K562 (cell line): ENCODE data around the gene HOXB1. TPM values are rescaled to one million over a fixed set of nuclear protein-coding genes. Genes with fewer than 3 reads are reported as not detected.

Source experiments
- COPS2 ChIP-seq: fragments of 450-650 bp; conservative IDR thresholded peaks from 2 replicates; pipeline ENCODE4 v1.6.1; 2016; ENCODE audit warnings: mild to moderate bottlenecking, moderate library complexity
- FOXM1 ChIP-seq, 2 experiments: fragments of 450-650 bp in 1 of 2; sonication (generic) in 1 of 2; formaldehyde crosslinking in 1 of 2; IDR thresholded peaks; 2 replicates each; pipeline versions ENCODE4 v1.6.1 to v1.9.0; 2017 to 2022; ENCODE audit warnings: low read depth in 2 of 2, mild to moderate bottlenecking in 2 of 2, missing genetic modification reagents in 1 of 2, moderate library complexity in 1 of 2
- HDAC6 ChIP-seq: IDR thresholded peaks from 2 replicates; pipeline ENCODE4 v1.6.1; 2012; ENCODE audit warnings: low read depth, mild to moderate bottlenecking, control low read depth, inconsistent platforms, low read length, moderate library complexity
- MYNN ChIP-seq, 2 experiments: sonication (generic); formaldehyde crosslinking in 1 of 2; IDR thresholded peaks; 2 replicates each; pipeline versions ENCODE4 v1.5.0 to v1.6.1; 2016 to 2020; ENCODE audit warnings: antibody characterized with exemption in 1 of 2, missing genetic modification reagents in 1 of 2
- NEUROD1 ChIP-seq: fragments of 150-350 bp; IDR thresholded peaks from 2 replicates; pipeline ENCODE4 v1.6.1; 2014; ENCODE audit warnings: borderline replicate concordance, low read length, low read depth; ENCODE audit not compliant: partially characterized antibody
- RBM34 ChIP-seq: fragments of 200-400 bp; formaldehyde crosslinking; IDR thresholded peaks from 2 replicates; pipeline ENCODE4 v1.6.1; 2018; ENCODE audit warnings: low read length, borderline replicate concordance; ENCODE audit not compliant: insufficient read depth
- RCOR1 ChIP-seq, 2 experiments: IDR thresholded peaks; 2 replicates each; pipeline ENCODE4 v1.6.1; 2012; ENCODE audit warnings: low read depth in 2 of 2, low read length in 2 of 2, borderline replicate concordance in 1 of 2, improper control_type of control experiment in 1 of 2
- SMARCE1 ChIP-seq: fragments of 450-650 bp; IDR thresholded peaks from 2 replicates; pipeline ENCODE4 v1.7.1; 2016; ENCODE audit warnings: mild to moderate bottlenecking
- ZNF57 ChIP-seq: fragments of 450-650 bp; formaldehyde crosslinking; IDR thresholded peaks from 2 replicates; pipeline ENCODE4 v1.4.0; 2020; ENCODE audit warnings: mild to moderate bottlenecking, moderate library complexity
- polyA plus RNA-seq, 8 experiments: library from polyadenylated mRNA; depleted of rRNA in 4 of 8; stranded (reverse) in 5 of 8; unstranded in 3 of 8; fragments of >200 nt; fragmentation: Nextera tagmentation in 2 of 8; fragmentation: Illumina TruSeq in 1 of 8; extraction: Ambion mirVana in 2 of 8; extraction: Trizol in 1 of 8; gene quantifications; 2 replicates each; pipeline versions ENCODE4 v1.2.1 to v1.2.3, GENCODE V29; 2011 to 2014; ENCODE audit warnings: inconsistent platforms in 1 of 8, missing spikeins in 1 of 8
- total RNA-seq, 7 experiments: library from RNA; depleted of rRNA in 6 of 7; stranded (reverse); fragments of >200 nt in 6 of 7; fragmentation: Illumina TruSeq in 2 of 7; extraction: Trizol in 2 of 7; gene quantifications; 2 replicates each; pipeline versions ENCODE4 v1.2.1 to v1.2.3, GENCODE V29; 2011 to 2021; ENCODE audit warnings: low replicate concordance in 1 of 7
- TF ChIP-seq, protein P1 (sequence below): IDR thresholded peaks from 2 replicates; pipeline ENCODE4 v1.6.1; 2016; ENCODE audit warnings: missing genetic modification characterization, missing compliant biosample characterization
- TF ChIP-seq, protein P2 (sequence below), 2 experiments: fragments of 150-350 bp in 1 of 2; IDR thresholded peaks; 2 replicates each; pipeline ENCODE4 v1.6.1; 2012 to 2016; ENCODE audit warnings: low read depth in 2 of 2, low read length in 2 of 2, mild to moderate bottlenecking in 1 of 2, moderate library complexity in 1 of 2
- TF ChIP-seq, protein P3 (sequence below), 2 experiments: IDR thresholded peaks; 2 replicates each; pipeline ENCODE4 v1.6.1; 2011; ENCODE audit warnings: borderline replicate concordance in 1 of 2, control low read depth in 1 of 2, low read depth in 1 of 2, low read length in 1 of 2, mild to moderate bottlenecking in 1 of 2, mixed read lengths in 1 of 2, moderate library complexity in 1 of 2; ENCODE audit not compliant: insufficient read depth in 1 of 2, insufficient read length in 1 of 2, poor library complexity in 1 of 2, severe bottlenecking in 1 of 2; ENCODE audit errors: extremely low read depth in 1 of 2

The HOXB1 gene
- total and polyA plus RNA-seq, 9 of the 15 experiments (the other 6 are each of a cell fraction or from before 2014, with no cell fraction given): 0.04 TPM; not detected in 8

DNA sequence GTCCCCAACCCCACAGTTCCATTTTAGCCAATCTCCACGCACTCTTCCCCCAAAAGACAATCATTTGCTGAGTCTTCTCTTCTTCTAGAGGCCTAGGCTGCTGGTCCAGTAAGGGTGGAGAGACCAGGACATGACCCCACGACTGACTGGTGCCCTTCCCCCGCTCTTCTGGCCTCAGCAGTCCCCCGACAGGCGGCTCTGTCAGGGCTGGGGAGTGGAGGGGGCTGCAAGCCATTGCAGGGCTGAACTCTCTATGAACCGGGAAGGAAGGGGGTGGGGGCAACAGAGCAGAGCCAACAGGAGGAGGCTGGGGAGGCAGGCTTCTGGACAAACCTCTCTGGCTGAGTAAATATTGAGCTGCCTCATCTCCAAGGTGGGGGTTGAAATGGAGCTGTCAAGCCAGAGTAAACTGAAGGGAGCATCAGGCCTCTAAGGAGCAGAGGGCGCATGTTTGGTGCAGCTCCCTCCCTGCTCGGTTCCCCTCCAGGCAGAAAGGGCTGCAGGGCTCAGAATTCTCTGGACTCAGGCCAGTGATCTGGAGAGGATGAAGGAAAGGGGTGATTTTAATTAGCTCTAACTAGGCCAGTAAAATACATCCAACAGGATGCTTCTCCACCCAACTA, 8.7 kb downstream of the HOXB1 start (continued):
- TF ChIP-seq MYNN (IDR thresholded peaks at IDR 0.05) (no peak), MYNN (CRISPR knock-in tag; IDR thresholded peaks at IDR 0.05) (no peak), SMARCE1 (no peak), FOXM1 (IDR thresholded peaks at IDR 0.05; ENCODE audit: low read depth) (no peak), FOXM1 (CRISPR knock-in tag; IDR thresholded peaks at IDR 0.05; ENCODE audit: low read depth) (no peak), RCOR1 (IDR thresholded peaks at IDR 0.05; ENCODE audit: borderline replicate concordance in 1 of 2, low read depth in 2 of 2, low read length in 2 of 2) (peak in 1 of 2 experiments; percentile 9; a peak in 1 of 4 replicates), NEUROD1 (peak; percentile 46), RBM34 (no peak), HDAC6 (no peak), COPS2 (no peak), ZNF57 (CRISPR knock-in tag) (no peak)
- TF ChIP-seq, protein P1, sequence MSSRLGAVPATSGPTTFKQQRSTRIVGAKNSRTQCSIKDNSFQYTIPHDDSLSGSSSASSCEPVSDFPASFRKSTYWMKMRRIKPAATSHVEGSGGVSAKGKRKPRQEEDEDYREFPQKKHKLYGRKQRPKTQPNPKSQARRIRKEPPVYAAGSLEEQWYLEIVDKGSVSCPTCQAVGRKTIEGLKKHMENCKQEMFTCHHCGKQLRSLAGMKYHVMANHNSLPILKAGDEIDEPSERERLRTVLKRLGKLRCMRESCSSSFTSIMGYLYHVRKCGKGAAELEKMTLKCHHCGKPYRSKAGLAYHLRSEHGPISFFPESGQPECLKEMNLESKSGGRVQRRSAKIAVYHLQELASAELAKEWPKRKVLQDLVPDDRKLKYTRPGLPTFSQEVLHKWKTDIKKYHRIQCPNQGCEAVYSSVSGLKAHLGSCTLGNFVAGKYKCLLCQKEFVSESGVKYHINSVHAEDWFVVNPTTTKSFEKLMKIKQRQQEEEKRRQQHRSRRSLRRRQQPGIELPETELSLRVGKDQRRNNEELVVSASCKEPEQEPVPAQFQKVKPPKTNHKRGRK (tag): no peak
- TF ChIP-seq, protein P2, sequence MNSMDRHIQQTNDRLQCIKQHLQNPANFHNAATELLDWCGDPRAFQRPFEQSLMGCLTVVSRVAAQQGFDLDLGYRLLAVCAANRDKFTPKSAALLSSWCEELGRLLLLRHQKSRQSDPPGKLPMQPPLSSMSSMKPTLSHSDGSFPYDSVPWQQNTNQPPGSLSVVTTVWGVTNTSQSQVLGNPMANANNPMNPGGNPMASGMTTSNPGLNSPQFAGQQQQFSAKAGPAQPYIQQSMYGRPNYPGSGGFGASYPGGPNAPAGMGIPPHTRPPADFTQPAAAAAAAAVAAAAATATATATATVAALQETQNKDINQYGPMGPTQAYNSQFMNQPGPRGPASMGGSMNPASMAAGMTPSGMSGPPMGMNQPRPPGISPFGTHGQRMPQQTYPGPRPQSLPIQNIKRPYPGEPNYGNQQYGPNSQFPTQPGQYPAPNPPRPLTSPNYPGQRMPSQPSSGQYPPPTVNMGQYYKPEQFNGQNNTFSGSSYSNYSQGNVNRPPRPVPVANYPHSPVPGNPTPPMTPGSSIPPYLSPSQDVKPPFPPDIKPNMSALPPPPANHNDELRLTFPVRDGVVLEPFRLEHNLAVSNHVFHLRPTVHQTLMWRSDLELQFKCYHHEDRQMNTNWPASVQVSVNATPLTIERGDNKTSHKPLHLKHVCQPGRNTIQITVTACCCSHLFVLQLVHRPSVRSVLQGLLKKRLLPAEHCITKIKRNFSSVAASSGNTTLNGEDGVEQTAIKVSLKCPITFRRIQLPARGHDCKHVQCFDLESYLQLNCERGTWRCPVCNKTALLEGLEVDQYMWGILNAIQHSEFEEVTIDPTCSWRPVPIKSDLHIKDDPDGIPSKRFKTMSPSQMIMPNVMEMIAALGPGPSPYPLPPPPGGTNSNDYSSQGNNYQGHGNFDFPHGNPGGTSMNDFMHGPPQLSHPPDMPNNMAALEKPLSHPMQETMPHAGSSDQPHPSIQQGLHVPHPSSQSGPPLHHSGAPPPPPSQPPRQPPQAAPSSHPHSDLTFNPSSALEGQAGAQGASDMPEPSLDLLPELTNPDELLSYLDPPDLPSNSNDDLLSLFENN (IDR thresholded peaks at IDR 0.05; ENCODE audit: low read depth in 2 of 2, low read length in 2 of 2): peak in 1 of 2 experiments; percentile 22; a peak in 1 of 4 replicates
- TF ChIP-seq, protein P3, sequence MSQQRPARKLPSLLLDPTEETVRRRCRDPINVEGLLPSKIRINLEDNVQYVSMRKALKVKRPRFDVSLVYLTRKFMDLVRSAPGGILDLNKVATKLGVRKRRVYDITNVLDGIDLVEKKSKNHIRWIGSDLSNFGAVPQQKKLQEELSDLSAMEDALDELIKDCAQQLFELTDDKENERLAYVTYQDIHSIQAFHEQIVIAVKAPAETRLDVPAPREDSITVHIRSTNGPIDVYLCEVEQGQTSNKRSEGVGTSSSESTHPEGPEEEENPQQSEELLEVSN (IDR thresholded peaks at IDR 0.05; ENCODE audit: borderline replicate concordance in 1 of 2, extremely low read depth in 1 of 2, insufficient read depth in 1 of 2, insufficient read length in 1 of 2, low read depth in 1 of 2, low read length in 1 of 2, poor library complexity in 1 of 2, severe bottlenecking in 1 of 2): peak in 1 of 2 experiments; percentile 55
